Uterus (tissue), 2 donors: ENCODE measurements around the gene SLC25A34.
"Not testable (repeated sequence)": the region's sequence is repeated elsewhere in the genome, so short reads cannot be mapped to it uniquely, and the experiment has no call there.

Experiments used
- CTCF ChIP-seq, 4 experiments: fragments of 200-600 bp in 2 of 4; fragments of 450-650 bp in 2 of 4; sonication (generic) in 2 of 4; IDR thresholded peaks; one replicate each; pipeline ENCODE4 v1.5.1; 2016 to 2019; ENCODE audit warnings: antibody characterized with exemption in 4 of 4, mild to moderate bottlenecking in 2 of 4, moderate library complexity in 1 of 4
- POLR2A ChIP-seq, 2 donors: fragments of 450-650 bp; IDR thresholded peaks; one replicate each; pipeline ENCODE4 v1.6.1; 2016; ENCODE audit warnings: antibody characterized with exemption in 2 of 2, mild to moderate bottlenecking in 1 of 2, moderate library complexity in 1 of 2

GRCh38 chr1:15699321-15699720, 36.7 kb upstream of the SLC25A34 start:
- TF ChIP-seq POLR2A, CTCF (IDR thresholded peaks at IDR 0.05): not testable (repeated sequence)
